ENCODE results near the gene ABAT. TPM values are rescaled to one million over a fixed set of nuclear protein-coding genes. Genes with fewer than 3 reads are reported as not detected.

Gene ABAT
- total RNA-seq, 1 experiment from 2014 or later, result 7.3 TPM

DNA sequence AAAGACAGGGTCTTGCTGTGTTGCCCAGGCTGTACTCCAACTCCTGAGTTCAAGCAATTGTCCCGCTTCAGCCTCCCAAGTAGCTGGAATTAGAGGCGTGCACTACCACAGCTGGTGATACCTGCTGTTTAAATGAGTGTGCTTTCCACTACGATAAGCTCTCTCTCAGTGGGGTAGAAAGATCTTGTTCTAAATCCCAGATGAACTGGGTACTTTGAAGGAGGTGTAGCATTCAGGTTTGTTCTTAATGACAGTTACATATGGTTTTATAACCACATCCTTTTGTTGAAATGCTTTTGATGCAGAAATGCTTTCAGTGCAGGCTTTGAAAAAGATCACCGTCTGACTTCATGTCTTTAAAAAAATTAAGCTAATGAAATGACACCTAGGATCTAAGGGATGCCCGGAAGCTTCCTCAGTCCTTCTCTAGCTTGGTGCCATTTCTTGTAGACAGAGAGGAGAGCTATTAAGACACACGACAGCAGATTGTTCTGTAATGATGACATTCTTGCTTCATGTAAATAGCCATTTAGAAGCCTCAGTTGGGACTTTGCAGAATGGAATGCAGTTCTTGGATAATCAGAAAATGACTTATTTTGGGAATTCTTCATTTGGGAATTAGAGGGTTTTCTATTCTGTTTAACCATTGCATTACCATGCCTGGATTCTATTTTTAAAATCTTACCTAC lies 142.7 kb downstream of the ABAT start:
- Histone ChIP-seq H2BK5ac (ENCODE audit: insufficient read length, low read length) (no peak overlapping the region), H2BK15ac (ENCODE audit: low read depth, low read length) (no peak overlapping the region), H3K9ac (ENCODE audit: extremely low read depth, insufficient read length, low read length) (no peak overlapping the region), H3K27ac (ENCODE audit: insufficient read length, low read depth, low read length) (no peak overlapping the region), H3K14ac (ENCODE audit: insufficient read depth, low read length) (no peak overlapping the region), H2BK20ac (ENCODE audit: low read depth, low read length, poor library complexity, severe bottlenecking) (no peak overlapping the region), H4K20me1 (ENCODE audit: control insufficient read depth, insufficient read depth, insufficient read length) (no peaks in the 10 kb centered on the region), H2AFZ (ENCODE audit: low read length) (no peak overlapping the region), H3K23ac (ENCODE audit: insufficient read length, low read depth, low read length) (no peak overlapping the region), H2AK5ac (ENCODE audit: insufficient read length, low read length) (no peak overlapping the region), H3K23me2 (ENCODE audit: insufficient read length, low read depth, low read length, poor library complexity, severe bottlenecking) (no peaks in the 10 kb centered on the region), H3K27me3 (ENCODE audit: insufficient read depth, low read length) (no peaks in the 10 kb centered on the region), H4K8ac (replicated peaks; ENCODE audit: insufficient read length, low read depth, low read length) (no peak overlapping the region), H3K9me3 (ENCODE audit: control insufficient read depth, low read depth, low read length) (no peaks in the 10 kb centered on the region), H4K5ac (ENCODE audit: insufficient read length, low read depth, low read length) (no peak overlapping the region), H3T11ph (ENCODE audit: low read length) (no peak overlapping the region), H3K79me2 (ENCODE audit: insufficient read depth, low read length) (no peaks in the 10 kb centered on the region), H3K4me2 (ENCODE audit: insufficient read depth, insufficient read length, low read length) (no peak overlapping the region), H2BK120ac (ENCODE audit: low read depth, low read length, poor library complexity, severe bottlenecking) (no peak overlapping the region), H3K18ac (ENCODE audit: insufficient read length, low read depth, low read length) (no peak overlapping the region), H2BK12ac (ENCODE audit: insufficient read length, low read depth, low read length) (no peak overlapping the region), H3K56ac (ENCODE audit: insufficient read length, low read depth, low read length) (no peak overlapping the region), H3K4ac (ENCODE audit: low read depth, low read length) (no peak overlapping the region), H3K79me1 (ENCODE audit: insufficient read depth, low read depth, low read length, poor library complexity, severe bottlenecking) (no peaks in the 10 kb centered on the region), H3K4me1 (ENCODE audit: insufficient read depth, low read length) (no peaks in the 10 kb centered on the region), H4K91ac (ENCODE audit: insufficient read length, low read depth, low read length) (no peak overlapping the region)
- no peak overlapping the region for H3K4me3 Mint-ChIP-seq
- no peak for DNase-seq
- no peaks in the 10 kb centered on the region for H3K9me3 Mint-ChIP-seq
- no peaks in the 10 kb centered on the region for H3K27me3 Mint-ChIP-seq (ENCODE audit: low read depth)
- H3K27ac Mint-ChIP-seq, result peak overlapping the region in 1 of 3 experiments; percentile 25; a peak in 1 of 7 replicates
- peaks cover 5 to 8% of the 10 kb centered on the region in 2 experiments for H3K4me1 Mint-ChIP-seq
- no CpG with 5 or more reads among the region's 6 CpGs for WGBS (ENCODE audit: extremely low coverage, insufficient read length, low lambda C conversion rate)
- TF ChIP-seq, protein P1, sequence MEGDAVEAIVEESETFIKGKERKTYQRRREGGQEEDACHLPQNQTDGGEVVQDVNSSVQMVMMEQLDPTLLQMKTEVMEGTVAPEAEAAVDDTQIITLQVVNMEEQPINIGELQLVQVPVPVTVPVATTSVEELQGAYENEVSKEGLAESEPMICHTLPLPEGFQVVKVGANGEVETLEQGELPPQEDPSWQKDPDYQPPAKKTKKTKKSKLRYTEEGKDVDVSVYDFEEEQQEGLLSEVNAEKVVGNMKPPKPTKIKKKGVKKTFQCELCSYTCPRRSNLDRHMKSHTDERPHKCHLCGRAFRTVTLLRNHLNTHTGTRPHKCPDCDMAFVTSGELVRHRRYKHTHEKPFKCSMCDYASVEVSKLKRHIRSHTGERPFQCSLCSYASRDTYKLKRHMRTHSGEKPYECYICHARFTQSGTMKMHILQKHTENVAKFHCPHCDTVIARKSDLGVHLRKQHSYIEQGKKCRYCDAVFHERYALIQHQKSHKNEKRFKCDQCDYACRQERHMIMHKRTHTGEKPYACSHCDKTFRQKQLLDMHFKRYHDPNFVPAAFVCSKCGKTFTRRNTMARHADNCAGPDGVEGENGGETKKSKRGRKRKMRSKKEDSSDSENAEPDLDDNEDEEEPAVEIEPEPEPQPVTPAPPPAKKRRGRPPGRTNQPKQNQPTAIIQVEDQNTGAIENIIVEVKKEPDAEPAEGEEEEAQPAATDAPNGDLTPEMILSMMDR (conservative IDR thresholded peaks at IDR 0.05), result no peak
- H3K36me3 Mint-ChIP-seq (ENCODE audit: insufficient read depth in 1 of 3, low read depth in 3 of 3), result peaks cover 55 to 92% (median 86%) of the 10 kb centered on the region in 3 experiments
